ENCODE data around the gene CAPN10. TPM values are rescaled to one million over a fixed set of nuclear protein-coding genes. Genes with fewer than 3 reads are reported as not detected.

The CAPN10 gene
- total and polyA plus RNA-seq, 2 experiments from 2014 or later = 24.2 to 28.8 TPM

GRCh38 chr2:240586919-240587800 is 626 bp downstream of the CAPN10 start:
- Histone ChIP-seq H3K79me2 (peaks cover 78% of the 10 kb centered on the region), H3K4me2 (peak overlapping the region; percentile 82), H3K9me2 (replicated peaks; ENCODE audit: insufficient read depth) (no peaks in the 10 kb centered on the region), H3K27me3 (no peaks in the 10 kb centered on the region), H2AFZ (peak overlapping the region; percentile 61), H3K27ac (peak overlapping the region; percentile 66), H3K36me3 (replicated peaks; ENCODE audit: insufficient read depth, low read depth) (no peaks in the 10 kb centered on the region), H3K4me1 (ENCODE audit: insufficient read depth) (peaks cover 21% of the 10 kb centered on the region), H3K9me3 (ENCODE audit: low read depth) (no peaks in the 10 kb centered on the region), H4K20me1 (ENCODE audit: insufficient read depth, poor library complexity, severe bottlenecking) (peaks cover 5% of the 10 kb centered on the region), H3K4me3 (peak overlapping the region; percentile 41)
- DNase-seq (ENCODE audit: low spot score) = peak; percentile 68
- TF ChIP-seq EZH2 (IDR thresholded peaks at IDR 0.05; ENCODE audit: borderline replicate concordance) (no peak), EZH2phosphoT487 (IDR thresholded peaks at IDR 0.05; ENCODE audit: low read depth, severe bottlenecking, unreplicated experiment) (no peak), CTCF (IDR thresholded peaks at IDR 0.05; ENCODE audit: poor library complexity) (no peak)
- 10% methylated on average over 26 of the region's 62 CpGs for WGBS (ENCODE audit: low lambda C conversion rate, missing lambda C conversion rate)

- Histone ChIP-seq H3K36me3 (replicated peaks; ENCODE audit: insufficient read depth, low read depth) (no peaks in the 10 kb centered on the region), H2AFZ (no peak overlapping the region), H3K27me3 (no peaks in the 10 kb centered on the region), H3K4me3 (no peak overlapping the region), H3K4me2 (peak overlapping the region; percentile 82), H3K27ac (no peak overlapping the region), H4K20me1 (ENCODE audit: insufficient read depth, poor library complexity, severe bottlenecking) (peaks cover 5% of the 10 kb centered on the region), H3K9me3 (ENCODE audit: low read depth) (no peaks in the 10 kb centered on the region), H3K4me1 (ENCODE audit: insufficient read depth) (peaks cover 21% of the 10 kb centered on the region), H3K9me2 (replicated peaks; ENCODE audit: insufficient read depth) (no peaks in the 10 kb centered on the region), H3K79me2 (peaks cover 71% of the 10 kb centered on the region)
- DNase-seq (ENCODE audit: low spot score) = no peak
- 86% methylated on average over 10 of the region's 10 CpGs for WGBS (ENCODE audit: low lambda C conversion rate, missing lambda C conversion rate)
- TF ChIP-seq EZH2 (IDR thresholded peaks at IDR 0.05; ENCODE audit: borderline replicate concordance) = no peak
- TF ChIP-seq CTCF (IDR thresholded peaks at IDR 0.05; ENCODE audit: poor library complexity) = no peak
These were observed 1.6 kb downstream of the CAPN10 start for GRCh38 chr2:240588006-240588655.

GRCh38 chr2:240588669-240589068 is 2.1 kb downstream of the CAPN10 start:
- no peak overlapping the region for H3K4me3 ChIP-seq
- no peaks in the 10 kb centered on the region for H3K36me3 ChIP-seq (replicated peaks; ENCODE audit: insufficient read depth, low read depth)
- H3K4me2 ChIP-seq = peak overlapping the region; percentile 82
- WGBS (ENCODE audit: low lambda C conversion rate, missing lambda C conversion rate) = 91% methylated on average over 4 of the region's 4 CpGs
- H3K27me3 ChIP-seq = no peaks in the 10 kb centered on the region
- no peaks in the 10 kb centered on the region for H3K9me2 ChIP-seq (replicated peaks; ENCODE audit: insufficient read depth)
- no peak for DNase-seq (ENCODE audit: low spot score)
- H2AFZ ChIP-seq = no peak overlapping the region
- TF ChIP-seq CTCF (IDR thresholded peaks at IDR 0.05; ENCODE audit: poor library complexity) (no peak), EZH2phosphoT487 (IDR thresholded peaks at IDR 0.05; ENCODE audit: low read depth, severe bottlenecking, unreplicated experiment) (no peak), EZH2 (IDR thresholded peaks at IDR 0.05; ENCODE audit: borderline replicate concordance) (no peak)
- H3K4me1 ChIP-seq (ENCODE audit: insufficient read depth) = peaks cover 21% of the 10 kb centered on the region
- no peak overlapping the region for H3K27ac ChIP-seq
- H4K20me1 ChIP-seq (ENCODE audit: insufficient read depth, poor library complexity, severe bottlenecking) = peaks cover 5% of the 10 kb centered on the region
- H3K79me2 ChIP-seq = peaks cover 66% of the 10 kb centered on the region
- no peaks in the 10 kb centered on the region for H3K9me3 ChIP-seq (ENCODE audit: low read depth)
